ENCODE measurements around the gene PIK3R2. TPM values are rescaled to one million over a fixed set of nuclear protein-coding genes. Genes with fewer than 3 reads are reported as not detected.

PIK3R2 gene
- total and polyA plus RNA-seq, 10 donors = 4.2 to 22.7 (median 13.9) TPM

DNA sequence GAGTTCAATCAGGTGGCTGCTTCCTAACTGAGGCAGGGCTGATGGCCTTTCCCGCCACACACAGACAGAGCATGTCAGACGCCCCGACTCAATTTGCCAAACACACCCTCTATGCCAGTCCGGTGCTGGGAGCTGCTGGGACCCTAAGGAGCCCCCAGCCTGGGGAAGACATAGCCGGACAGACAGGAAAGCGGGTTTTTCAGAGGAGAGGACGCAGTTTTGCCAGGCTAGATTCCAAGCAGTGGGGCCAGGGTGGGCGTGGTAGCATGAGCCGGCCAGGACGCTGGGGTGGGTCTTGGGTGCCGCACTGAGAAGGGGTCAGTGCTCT lies 35.6 kb upstream of the PIK3R2 start:
- H3K4me3 ChIP-seq = peak overlapping the region in 7 of 8 donors; percentile 69 to 85 (median 79)

DNA sequence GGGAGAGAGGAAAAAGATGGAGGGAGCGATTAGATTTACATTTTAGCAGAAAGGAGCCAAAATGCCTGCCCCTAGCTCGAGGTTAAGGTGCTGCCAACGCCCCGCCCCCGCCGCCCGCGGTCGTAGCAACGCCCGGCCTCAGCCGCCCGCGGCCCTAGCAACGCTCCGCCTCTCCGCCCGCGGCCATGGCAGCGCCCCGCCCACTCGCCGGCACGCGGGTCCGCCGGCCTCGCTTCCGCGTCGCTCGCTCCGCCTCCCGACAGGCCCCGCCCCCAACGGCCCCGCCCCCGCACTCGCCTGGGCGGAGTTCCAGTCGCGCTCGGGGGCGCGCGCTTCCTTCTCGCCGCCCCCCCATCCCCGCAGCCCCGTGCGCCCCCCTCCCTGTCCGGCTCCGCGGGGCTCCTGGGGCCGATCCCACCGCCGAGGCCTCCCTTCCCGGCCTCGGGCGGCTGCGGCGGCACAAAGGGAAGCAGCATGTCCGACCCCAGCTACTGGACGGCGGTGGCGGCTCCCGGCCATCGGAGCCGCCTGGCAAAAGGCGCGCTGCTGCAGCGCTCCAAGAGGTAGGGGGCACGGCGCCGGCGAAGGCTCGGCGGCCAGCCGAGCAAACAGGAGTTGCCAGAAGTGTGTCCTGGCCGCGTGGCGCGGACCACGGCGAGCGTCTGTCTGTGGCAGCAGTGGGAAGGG lies 35.1 kb upstream of the PIK3R2 start:
- WGBS, 5 donors = 0 to 1% (median 0%) methylated on average over 20 to 86 of the region's 86 CpGs
- DNase-seq = peak; percentile 99
- TF ChIP-seq POLR2A (IDR thresholded peaks at IDR 0.05) = no peak
- TF ChIP-seq, protein P1, sequence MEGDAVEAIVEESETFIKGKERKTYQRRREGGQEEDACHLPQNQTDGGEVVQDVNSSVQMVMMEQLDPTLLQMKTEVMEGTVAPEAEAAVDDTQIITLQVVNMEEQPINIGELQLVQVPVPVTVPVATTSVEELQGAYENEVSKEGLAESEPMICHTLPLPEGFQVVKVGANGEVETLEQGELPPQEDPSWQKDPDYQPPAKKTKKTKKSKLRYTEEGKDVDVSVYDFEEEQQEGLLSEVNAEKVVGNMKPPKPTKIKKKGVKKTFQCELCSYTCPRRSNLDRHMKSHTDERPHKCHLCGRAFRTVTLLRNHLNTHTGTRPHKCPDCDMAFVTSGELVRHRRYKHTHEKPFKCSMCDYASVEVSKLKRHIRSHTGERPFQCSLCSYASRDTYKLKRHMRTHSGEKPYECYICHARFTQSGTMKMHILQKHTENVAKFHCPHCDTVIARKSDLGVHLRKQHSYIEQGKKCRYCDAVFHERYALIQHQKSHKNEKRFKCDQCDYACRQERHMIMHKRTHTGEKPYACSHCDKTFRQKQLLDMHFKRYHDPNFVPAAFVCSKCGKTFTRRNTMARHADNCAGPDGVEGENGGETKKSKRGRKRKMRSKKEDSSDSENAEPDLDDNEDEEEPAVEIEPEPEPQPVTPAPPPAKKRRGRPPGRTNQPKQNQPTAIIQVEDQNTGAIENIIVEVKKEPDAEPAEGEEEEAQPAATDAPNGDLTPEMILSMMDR (IDR thresholded peaks at IDR 0.05 in 8 of 11, conservative IDR thresholded peaks at IDR 0.05 in 3 of 11) = peak in 1 of 11 experiments; percentile 13
- TF ChIP-seq POLR2AphosphoS5 (IDR thresholded peaks at IDR 0.05) = peak; percentile 33 to 64 (median 55)
- Histone ChIP-seq H3K27ac (peak overlapping the region; percentile 66 to 88 (median 86)), H3K4me1 (peaks cover 22 to 92% (median 41%) of the 10 kb centered on the region in 6 donors), H3K4me3 (peak overlapping the region; percentile 69 to 85 (median 77)), H3K27me3 (replicated peaks in 1 of 7) (no peaks in the 10 kb centered on the region), H3K36me3 (peaks cover 0 to 58% (median 21%) of the 10 kb centered on the region in 6 donors), H3K9me3 (no peaks in the 10 kb centered on the region)
- intact Hi-C loops (cut with DNase I; ENCODE audit: low total_unique reads) = no loop called here

More for the DNA sequence above, 35.6 kb upstream of the PIK3R2 start:
- H3K9me3 ChIP-seq = no peaks in the 10 kb centered on the region
- no peaks in the 10 kb centered on the region for H3K27me3 ChIP-seq (replicated peaks in 1 of 7)
- no peak for DNase-seq
- no peak for TF ChIP-seq POLR2AphosphoS5 (IDR thresholded peaks at IDR 0.05)
- no peak for TF ChIP-seq POLR2A (IDR thresholded peaks at IDR 0.05)
- TF ChIP-seq, protein P1 (IDR thresholded peaks at IDR 0.05 in 8 of 11, conservative IDR thresholded peaks at IDR 0.05 in 3 of 11) = no peak
- WGBS, 5 donors = 34 to 45% (median 38%) methylated on average over 9 to 11 of the region's 11 CpGs
- intact Hi-C loops (cut with DNase I; ENCODE audit: low total_unique reads) = no loop called here
- H3K27ac ChIP-seq = peak overlapping the region in 5 of 8 donors; percentile 20 to 88 (median 87)
- peaks cover 22 to 92% (median 46%) of the 10 kb centered on the region in 6 donors for H3K4me1 ChIP-seq
- peaks cover 0 to 58% (median 16%) of the 10 kb centered on the region in 6 donors for H3K36me3 ChIP-seq

DNA sequence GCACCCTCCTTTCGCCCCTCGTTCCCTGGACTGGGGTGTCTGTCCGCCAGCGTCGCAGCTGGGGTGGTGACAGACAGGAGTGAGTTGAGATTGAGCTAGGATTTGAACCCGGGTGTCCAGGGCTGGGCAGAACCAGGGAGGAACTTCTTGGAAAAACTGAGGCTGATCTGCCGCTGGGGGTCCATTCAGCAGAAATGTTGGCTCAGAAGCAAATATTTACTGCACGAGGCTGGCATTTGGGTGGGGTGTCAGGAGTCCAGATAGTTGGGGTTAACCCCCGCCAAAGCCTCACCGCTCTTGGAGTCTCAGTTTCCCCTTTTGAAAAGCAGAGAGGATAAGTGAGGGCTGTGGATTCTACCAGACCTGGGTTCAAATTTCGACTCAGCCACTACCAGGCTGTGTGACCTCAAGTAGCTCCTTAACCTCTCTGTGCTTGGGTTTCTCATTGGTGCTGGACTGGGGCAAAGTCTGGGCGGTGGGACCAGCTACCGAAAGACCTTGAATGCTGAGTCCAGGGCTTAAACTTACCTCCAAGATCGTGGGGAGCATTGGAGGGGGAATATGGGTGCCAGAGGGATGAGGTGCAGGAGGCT lies 34.4 kb upstream of the PIK3R2 start:
- intact Hi-C loops (cut with DNase I; ENCODE audit: low total_unique reads) = no loop called here
- DNase-seq = no peak
- peak overlapping the region; percentile 66 to 88 (median 86) for H3K27ac ChIP-seq
- WGBS, 5 donors = 29 to 38% (median 36%) methylated on average over 14 of the region's 14 CpGs
- H3K4me3 ChIP-seq = peak overlapping the region; percentile 69 to 85 (median 77)
- peaks cover 0 to 61% (median 28%) of the 10 kb centered on the region in 6 donors for H3K36me3 ChIP-seq
- no peak for TF ChIP-seq POLR2A (IDR thresholded peaks at IDR 0.05)
- TF ChIP-seq POLR2AphosphoS5 (IDR thresholded peaks at IDR 0.05) = no peak
- TF ChIP-seq, protein P1 (IDR thresholded peaks at IDR 0.05 in 8 of 11, conservative IDR thresholded peaks at IDR 0.05 in 3 of 11) = no peak
- H3K4me1 ChIP-seq = peaks cover 22 to 92% (median 35%) of the 10 kb centered on the region in 6 donors
- H3K27me3 ChIP-seq (replicated peaks in 1 of 7) = no peaks in the 10 kb centered on the region
- H3K9me3 ChIP-seq = no peaks in the 10 kb centered on the region
